CD4-positive, alpha-beta T cell treated with Interleukin-4 for 1 hour (primary cell): Measurements from ENCODE around the gene BRCA2.

ENCODE experiments used
- DNase-seq, 2 donors: peaks; one replicate each; pipeline ENCODE4 v3.0.0-alpha.2; 2020 to 2022

The BRCA2 gene

GRCh38 chr13:32431361-32431760 lies 116.1 kb downstream of the BRCA2 start:
- DNase-seq: no peak

GRCh38 chr13:32432856-32433255 lies 117.5 kb downstream of the BRCA2 start:
- no peak for DNase-seq

- DNase-seq: no peak
Observed at GRCh38 chr13:32438871-32439270, 123.6 kb downstream of the BRCA2 start.

- DNase-seq: peak; percentile 61 to 63
Observed at GRCh38 chr13:32443111-32443510, 127.8 kb downstream of the BRCA2 start.

- DNase-seq: no peak
Observed at GRCh38 chr13:32445461-32445860, 130.2 kb downstream of the BRCA2 start.

GRCh38 chr13:32446220-32446619 lies 130.9 kb downstream of the BRCA2 start:
- DNase-seq: no peak

GRCh38 chr13:32446773-32447465 lies 131.6 kb downstream of the BRCA2 start:
- DNase-seq: no peak

- no peak for DNase-seq
Observed at GRCh38 chr13:32447894-32448623, 132.8 kb downstream of the BRCA2 start.

- no peak for DNase-seq
Observed at GRCh38 chr13:32448972-32449371, 133.7 kb downstream of the BRCA2 start.
